Measurements from ENCODE around the gene NFIL3.
"Not testable (repeated sequence)": the region's sequence is repeated elsewhere in the genome, so short reads cannot be mapped to it uniquely, and the experiment has no call there.

NFIL3 gene, protein sequence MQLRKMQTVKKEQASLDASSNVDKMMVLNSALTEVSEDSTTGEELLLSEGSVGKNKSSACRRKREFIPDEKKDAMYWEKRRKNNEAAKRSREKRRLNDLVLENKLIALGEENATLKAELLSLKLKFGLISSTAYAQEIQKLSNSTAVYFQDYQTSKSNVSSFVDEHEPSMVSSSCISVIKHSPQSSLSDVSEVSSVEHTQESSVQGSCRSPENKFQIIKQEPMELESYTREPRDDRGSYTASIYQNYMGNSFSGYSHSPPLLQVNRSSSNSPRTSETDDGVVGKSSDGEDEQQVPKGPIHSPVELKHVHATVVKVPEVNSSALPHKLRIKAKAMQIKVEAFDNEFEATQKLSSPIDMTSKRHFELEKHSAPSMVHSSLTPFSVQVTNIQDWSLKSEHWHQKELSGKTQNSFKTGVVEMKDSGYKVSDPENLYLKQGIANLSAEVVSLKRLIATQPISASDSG

DNA sequence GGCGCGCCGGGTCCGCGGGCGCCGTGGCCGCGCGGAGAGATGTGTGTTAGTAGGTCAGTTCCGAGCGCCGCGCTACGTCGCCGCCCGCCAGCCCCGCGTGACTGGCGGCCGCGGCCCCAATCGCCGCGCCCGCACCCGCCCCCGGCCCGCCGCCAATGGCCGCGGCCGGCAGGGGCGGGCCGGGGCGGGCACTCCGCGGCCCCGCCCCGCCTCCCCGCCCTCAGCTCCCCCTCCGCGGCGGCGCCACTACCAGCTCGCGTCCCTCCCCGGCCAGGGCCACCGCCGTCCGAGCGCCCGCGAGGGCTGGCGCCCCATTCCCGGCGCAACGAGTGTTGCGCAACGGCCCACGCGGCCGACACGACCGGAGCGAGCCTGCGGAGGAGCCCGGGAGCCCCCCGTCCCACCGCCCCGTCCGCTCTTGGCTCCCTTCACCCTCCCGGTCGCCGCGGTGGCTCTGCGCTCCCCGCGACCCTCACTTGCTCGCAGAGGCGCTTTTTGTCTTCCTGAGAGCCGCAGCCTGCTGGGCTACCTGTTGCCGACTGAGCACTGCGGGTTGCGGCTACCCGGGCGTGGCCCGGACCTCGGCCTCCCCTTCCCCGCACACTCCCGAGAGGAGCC lies at the start of gene NFIL3:
Gene NFIL3 (minus strand): TSS at position 48 of the 618 bp plus-strand sequence. CDS start 13,098 bp downstream, outside the sequence.
- TF ChIP-seq, protein P1, sequence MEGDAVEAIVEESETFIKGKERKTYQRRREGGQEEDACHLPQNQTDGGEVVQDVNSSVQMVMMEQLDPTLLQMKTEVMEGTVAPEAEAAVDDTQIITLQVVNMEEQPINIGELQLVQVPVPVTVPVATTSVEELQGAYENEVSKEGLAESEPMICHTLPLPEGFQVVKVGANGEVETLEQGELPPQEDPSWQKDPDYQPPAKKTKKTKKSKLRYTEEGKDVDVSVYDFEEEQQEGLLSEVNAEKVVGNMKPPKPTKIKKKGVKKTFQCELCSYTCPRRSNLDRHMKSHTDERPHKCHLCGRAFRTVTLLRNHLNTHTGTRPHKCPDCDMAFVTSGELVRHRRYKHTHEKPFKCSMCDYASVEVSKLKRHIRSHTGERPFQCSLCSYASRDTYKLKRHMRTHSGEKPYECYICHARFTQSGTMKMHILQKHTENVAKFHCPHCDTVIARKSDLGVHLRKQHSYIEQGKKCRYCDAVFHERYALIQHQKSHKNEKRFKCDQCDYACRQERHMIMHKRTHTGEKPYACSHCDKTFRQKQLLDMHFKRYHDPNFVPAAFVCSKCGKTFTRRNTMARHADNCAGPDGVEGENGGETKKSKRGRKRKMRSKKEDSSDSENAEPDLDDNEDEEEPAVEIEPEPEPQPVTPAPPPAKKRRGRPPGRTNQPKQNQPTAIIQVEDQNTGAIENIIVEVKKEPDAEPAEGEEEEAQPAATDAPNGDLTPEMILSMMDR (IDR thresholded peaks at IDR 0.05; ENCODE audit: low read depth, low read length, missing control alignments): no peak
- H3K4me3 ChIP-seq (ENCODE audit: low read depth, low read length): peak within 1 kb of the TSS; percentile 79
- no peak for DNase-seq (ENCODE audit: low read depth)
- in situ Hi-C loops (cut with HindIII; ENCODE audit: low sequenced_read_pairs): no loop called here

DNA sequence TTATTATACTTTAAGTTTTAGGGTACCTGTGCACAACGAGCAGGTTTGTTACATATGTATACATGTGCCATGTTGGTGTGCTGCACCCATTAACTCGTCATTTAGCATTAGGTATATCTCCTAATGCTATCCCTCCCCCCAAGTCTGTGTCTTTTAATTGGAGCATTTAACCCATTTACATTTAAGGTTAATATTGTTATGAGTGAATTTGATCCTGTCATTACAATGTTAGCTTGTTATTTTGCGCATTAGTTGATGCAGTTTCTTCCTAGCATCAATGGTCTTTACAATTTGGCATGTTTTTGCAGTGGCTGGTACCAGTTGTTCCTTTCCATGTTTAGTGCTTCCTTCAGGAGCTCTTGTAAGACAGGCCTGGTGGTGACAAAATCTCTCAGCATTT lies 47.9 kb upstream of the NFIL3 start:
- DNase-seq (ENCODE audit: low read depth); in situ Hi-C loops (cut with HindIII; ENCODE audit: low sequenced_read_pairs); H3K4me3 ChIP-seq (ENCODE audit: low read depth, low read length): not testable (repeated sequence)

DNA sequence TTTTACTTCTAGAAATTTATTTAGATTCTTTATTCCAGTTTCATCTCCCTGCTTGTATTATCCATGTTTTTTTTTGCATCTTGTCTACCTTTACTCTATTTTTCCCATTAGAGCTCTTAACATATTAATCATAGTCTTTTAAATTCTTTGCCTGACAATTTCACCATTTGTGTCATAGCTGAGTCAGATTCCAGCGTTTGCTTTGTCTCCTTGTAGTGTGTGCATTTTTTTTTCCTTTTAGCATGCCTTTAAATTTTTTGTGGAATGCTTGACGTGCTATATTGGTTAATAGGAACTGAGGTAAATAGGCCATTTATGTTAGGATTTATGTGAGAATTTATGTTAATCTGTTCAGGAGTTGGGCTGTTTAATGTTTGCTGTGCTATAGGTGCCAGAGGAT lies 41.8 kb upstream of the NFIL3 start:
- TF ChIP-seq, protein P1 (IDR thresholded peaks at IDR 0.05; ENCODE audit: low read depth, low read length, missing control alignments): no peak
- in situ Hi-C loops (cut with HindIII; ENCODE audit: low sequenced_read_pairs): no loop called here
- no peak overlapping the region for H3K4me3 ChIP-seq (ENCODE audit: low read depth, low read length)
- DNase-seq (ENCODE audit: low read depth): no peak

DNA sequence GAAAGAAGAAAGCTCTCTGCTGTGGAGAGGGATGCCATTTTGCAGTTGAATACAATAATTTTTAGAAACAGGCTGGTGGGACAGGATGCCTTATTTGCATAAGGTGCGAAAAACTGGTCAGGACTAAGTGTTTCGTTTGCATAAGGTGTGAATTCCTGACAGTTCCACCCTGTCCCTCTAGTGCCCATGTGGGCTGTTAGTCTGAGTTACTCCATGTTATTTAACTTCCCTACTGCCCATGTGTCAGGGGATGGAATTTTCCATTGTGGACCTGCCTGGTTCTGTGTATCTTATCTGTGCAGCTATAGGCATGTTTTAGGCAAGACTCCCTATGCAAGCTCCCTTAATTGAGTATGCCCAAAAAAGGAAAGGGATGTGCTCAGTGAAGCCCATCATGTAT lies 35.3 kb upstream of the NFIL3 start:
- TF ChIP-seq, protein P1 (IDR thresholded peaks at IDR 0.05; ENCODE audit: low read depth, low read length, missing control alignments): no peak
- in situ Hi-C loops (cut with HindIII; ENCODE audit: low sequenced_read_pairs): no loop called here
- DNase-seq (ENCODE audit: low read depth): no peak
- no peak overlapping the region for H3K4me3 ChIP-seq (ENCODE audit: low read depth, low read length)

DNA sequence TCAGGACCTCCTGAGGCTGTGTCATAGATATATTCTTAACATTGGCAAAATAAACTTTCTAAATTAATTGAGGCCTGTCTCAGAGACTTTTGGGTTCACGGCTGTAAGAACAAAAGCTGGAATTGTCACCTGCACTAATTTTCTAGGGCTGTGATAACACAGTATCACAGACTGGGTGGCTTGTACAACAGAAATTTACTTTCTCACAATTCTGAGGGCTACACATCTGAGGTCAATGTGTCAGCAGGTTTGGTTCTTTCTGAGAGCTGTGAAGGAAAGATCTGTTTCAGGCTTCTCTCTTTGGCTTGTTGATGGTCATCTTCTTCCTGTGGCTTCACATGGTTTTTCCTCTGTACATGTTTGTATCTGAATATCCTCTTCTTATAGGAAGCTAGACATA lies 29.2 kb upstream of the NFIL3 start:
- in situ Hi-C loops (cut with HindIII; ENCODE audit: low sequenced_read_pairs): no loop called here

DNA sequence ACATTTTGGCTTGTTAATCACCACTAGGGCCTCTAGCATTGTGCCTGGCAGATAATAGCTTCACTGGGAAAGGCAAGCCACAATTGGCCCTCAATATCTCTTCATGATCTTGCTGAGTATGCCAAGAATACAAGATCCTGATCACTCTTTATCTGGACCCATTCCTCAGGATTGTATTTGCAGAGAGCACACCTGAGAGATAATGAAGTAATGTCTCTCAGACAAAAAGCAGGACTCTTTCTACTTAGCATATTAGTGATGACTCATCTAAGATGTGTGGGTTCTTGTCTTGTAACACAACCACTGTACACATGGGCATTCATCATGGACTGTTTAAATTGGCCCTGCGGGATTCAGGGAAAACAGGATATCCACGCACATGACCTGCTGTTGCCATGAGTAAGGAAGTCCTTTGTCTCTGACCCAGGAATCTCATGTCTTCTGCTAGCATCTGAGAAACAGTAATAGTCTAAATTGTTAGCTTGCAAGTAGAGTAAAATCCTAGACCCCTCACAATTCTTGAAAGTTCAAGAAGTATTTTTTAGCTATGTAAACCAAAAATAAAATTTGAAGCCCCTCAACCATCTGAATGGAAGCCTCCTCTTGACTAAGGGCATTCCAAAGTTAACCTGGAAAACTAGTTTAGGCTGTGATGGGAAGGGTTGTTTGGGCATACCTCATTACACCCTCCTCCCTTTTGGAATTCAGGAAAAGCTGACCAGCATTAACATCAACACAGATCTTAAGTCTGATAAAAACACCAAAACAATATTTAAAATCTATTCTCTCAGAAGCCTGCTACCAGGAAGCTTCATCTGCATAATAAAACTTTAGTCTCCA lies 28.0 kb upstream of the NFIL3 start:
- in situ Hi-C loops (cut with HindIII; ENCODE audit: low sequenced_read_pairs): no loop called here
- TF ChIP-seq, protein P1 (IDR thresholded peaks at IDR 0.05; ENCODE audit: low read depth, low read length, missing control alignments): no peak
- no peak for DNase-seq (ENCODE audit: low read depth)
- H3K4me3 ChIP-seq (ENCODE audit: low read depth, low read length): no peak overlapping the region

More for the DNA sequence above, 29.2 kb upstream of the NFIL3 start:
- TF ChIP-seq, protein P1 (IDR thresholded peaks at IDR 0.05; ENCODE audit: low read depth, low read length, missing control alignments): no peak
- H3K4me3 ChIP-seq (ENCODE audit: low read depth, low read length): no peak overlapping the region
- no peak for DNase-seq (ENCODE audit: low read depth)
